ENCODE measurements around the gene SSTR3.

The SSTR3 gene

GRCh38 chr22:37248251-37248650, 36.0 kb upstream of the SSTR3 start:
- DNase-seq (ENCODE audit: low read depth) = no peak
- no peak for TF ChIP-seq CTCF (IDR thresholded peaks at IDR 0.05; ENCODE audit: low read length, missing control alignments)
- no peak overlapping the region for H3K4me3 ChIP-seq (replicated peaks; ENCODE audit: low read depth, low read length)

- H3K4me3 ChIP-seq (replicated peaks; ENCODE audit: low read depth, low read length) = no peak overlapping the region
- no peak for DNase-seq (ENCODE audit: low read depth)
- TF ChIP-seq CTCF (IDR thresholded peaks at IDR 0.05; ENCODE audit: low read length, missing control alignments) = no peak
These were observed 33.5 kb upstream of the SSTR3 start for GRCh38 chr22:37245740-37246139.

GRCh38 chr22:37244922-37245722, 32.8 kb upstream of the SSTR3 start:
- no peak for DNase-seq (ENCODE audit: low read depth)
- H3K4me3 ChIP-seq (replicated peaks; ENCODE audit: low read depth, low read length) = no peak overlapping the region
- TF ChIP-seq CTCF (IDR thresholded peaks at IDR 0.05; ENCODE audit: low read length, missing control alignments) = no peak

- DNase-seq (ENCODE audit: low read depth) = peak; percentile 83
- H3K4me3 ChIP-seq (replicated peaks; ENCODE audit: low read depth, low read length) = peak within 1 kb of the TSS; percentile 74
- no peak for TF ChIP-seq CTCF (IDR thresholded peaks at IDR 0.05; ENCODE audit: low read length, missing control alignments)
These were observed 32.0 kb upstream of the SSTR3 start, which contains the start of gene RAC2 for GRCh38 chr22:37244114-37244921. TSS of gene RAC2 (minus strand) at chr22:37244269. CDS start at chr22:37244148, 121 bp downstream.

GRCh38 chr22:37243402-37244113, 31.3 kb upstream of the SSTR3 start:
- DNase-seq (ENCODE audit: low read depth) = no peak
- no peak for TF ChIP-seq CTCF (IDR thresholded peaks at IDR 0.05; ENCODE audit: low read length, missing control alignments)
- peak overlapping the region; percentile 74 for H3K4me3 ChIP-seq (replicated peaks; ENCODE audit: low read depth, low read length)

- peak overlapping the region; percentile 74 for H3K4me3 ChIP-seq (replicated peaks; ENCODE audit: low read depth, low read length)
- no peak for DNase-seq (ENCODE audit: low read depth)
- no peak for TF ChIP-seq CTCF (IDR thresholded peaks at IDR 0.05; ENCODE audit: low read length, missing control alignments)
These were observed 30.2 kb upstream of the SSTR3 start for GRCh38 chr22:37242395-37242918.
